ENCODE measurements around the gene SPTLC2.

SPTLC2 gene

DNA sequence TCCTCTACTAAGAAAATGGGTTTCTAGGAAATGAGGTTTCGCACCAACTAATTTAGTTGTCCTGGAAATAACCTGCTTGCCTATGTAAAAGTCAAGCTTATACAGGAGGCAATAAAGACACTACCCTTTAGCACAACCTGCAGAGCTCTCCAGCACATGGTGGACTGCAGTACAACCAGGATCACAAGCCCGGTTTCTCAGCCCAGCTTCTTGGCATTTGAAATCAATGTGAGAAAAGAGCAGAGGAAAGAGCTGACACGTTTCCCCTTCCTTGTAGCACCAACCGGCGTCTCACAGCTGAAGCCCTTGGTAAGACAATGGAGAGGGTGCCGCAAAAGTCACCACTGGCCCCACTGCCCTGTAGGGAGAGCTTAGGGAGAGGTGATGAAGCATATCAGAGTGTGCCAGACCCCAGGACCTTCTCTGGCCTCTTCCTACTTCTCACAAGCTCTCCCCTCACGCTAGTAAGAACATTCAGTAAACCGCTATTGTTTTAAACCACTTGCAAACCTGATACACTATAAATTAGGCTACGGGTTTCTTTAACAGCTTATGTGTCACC, 8.6 kb downstream of the SPTLC2 start:
- TF ChIP-seq USF1 (IDR thresholded peaks at IDR 0.05) (no peak), RAD21 (IDR thresholded peaks at IDR 0.05; ENCODE audit: low read depth) (no peak), CEBPB (IDR thresholded peaks at IDR 0.05) (no peak), YY1 (IDR thresholded peaks at IDR 0.05; ENCODE audit: low read depth) (no peak), TEAD4 (IDR thresholded peaks at IDR 0.05) (no peak), NFIC (IDR thresholded peaks at IDR 0.05) (no peak), ZBTB7A (IDR thresholded peaks at IDR 0.05; ENCODE audit: low read depth) (no peak), TCF12 (IDR thresholded peaks at IDR 0.05; ENCODE audit: low read depth) (no peak), TAF1 (IDR thresholded peaks at IDR 0.05; ENCODE audit: low read depth) (no peak), CREB1 (IDR thresholded peaks at IDR 0.05; ENCODE audit: low read depth) (no peak), EP300 (IDR thresholded peaks at IDR 0.05; ENCODE audit: borderline replicate concordance) (no peak), EGR1 (IDR thresholded peaks at IDR 0.05) (no peak), FOXM1 (IDR thresholded peaks at IDR 0.05; ENCODE audit: borderline replicate concordance, low read depth) (no peak)
- TF ChIP-seq, protein P1, sequence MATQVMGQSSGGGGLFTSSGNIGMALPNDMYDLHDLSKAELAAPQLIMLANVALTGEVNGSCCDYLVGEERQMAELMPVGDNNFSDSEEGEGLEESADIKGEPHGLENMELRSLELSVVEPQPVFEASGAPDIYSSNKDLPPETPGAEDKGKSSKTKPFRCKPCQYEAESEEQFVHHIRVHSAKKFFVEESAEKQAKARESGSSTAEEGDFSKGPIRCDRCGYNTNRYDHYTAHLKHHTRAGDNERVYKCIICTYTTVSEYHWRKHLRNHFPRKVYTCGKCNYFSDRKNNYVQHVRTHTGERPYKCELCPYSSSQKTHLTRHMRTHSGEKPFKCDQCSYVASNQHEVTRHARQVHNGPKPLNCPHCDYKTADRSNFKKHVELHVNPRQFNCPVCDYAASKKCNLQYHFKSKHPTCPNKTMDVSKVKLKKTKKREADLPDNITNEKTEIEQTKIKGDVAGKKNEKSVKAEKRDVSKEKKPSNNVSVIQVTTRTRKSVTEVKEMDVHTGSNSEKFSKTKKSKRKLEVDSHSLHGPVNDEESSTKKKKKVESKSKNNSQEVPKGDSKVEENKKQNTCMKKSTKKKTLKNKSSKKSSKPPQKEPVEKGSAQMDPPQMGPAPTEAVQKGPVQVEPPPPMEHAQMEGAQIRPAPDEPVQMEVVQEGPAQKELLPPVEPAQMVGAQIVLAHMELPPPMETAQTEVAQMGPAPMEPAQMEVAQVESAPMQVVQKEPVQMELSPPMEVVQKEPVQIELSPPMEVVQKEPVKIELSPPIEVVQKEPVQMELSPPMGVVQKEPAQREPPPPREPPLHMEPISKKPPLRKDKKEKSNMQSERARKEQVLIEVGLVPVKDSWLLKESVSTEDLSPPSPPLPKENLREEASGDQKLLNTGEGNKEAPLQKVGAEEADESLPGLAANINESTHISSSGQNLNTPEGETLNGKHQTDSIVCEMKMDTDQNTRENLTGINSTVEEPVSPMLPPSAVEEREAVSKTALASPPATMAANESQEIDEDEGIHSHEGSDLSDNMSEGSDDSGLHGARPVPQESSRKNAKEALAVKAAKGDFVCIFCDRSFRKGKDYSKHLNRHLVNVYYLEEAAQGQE (IDR thresholded peaks at IDR 0.05; ENCODE audit: low read depth), result no peak
- TF ChIP-seq, protein P2, sequence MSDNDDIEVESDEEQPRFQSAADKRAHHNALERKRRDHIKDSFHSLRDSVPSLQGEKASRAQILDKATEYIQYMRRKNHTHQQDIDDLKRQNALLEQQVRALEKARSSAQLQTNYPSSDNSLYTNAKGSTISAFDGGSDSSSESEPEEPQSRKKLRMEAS (IDR thresholded peaks at IDR 0.05), result no peak

- no peak for TF ChIP-seq TCF12 (IDR thresholded peaks at IDR 0.05; ENCODE audit: low read depth)
- TF ChIP-seq, protein P1 (IDR thresholded peaks at IDR 0.05; ENCODE audit: low read depth), result no peak
- no peak for TF ChIP-seq FOXM1 (IDR thresholded peaks at IDR 0.05; ENCODE audit: borderline replicate concordance, low read depth)
- no peak for TF ChIP-seq YY1 (IDR thresholded peaks at IDR 0.05; ENCODE audit: low read depth)
- TF ChIP-seq USF1 (IDR thresholded peaks at IDR 0.05), result no peak
- TF ChIP-seq CREB1 (IDR thresholded peaks at IDR 0.05; ENCODE audit: low read depth), result no peak
- TF ChIP-seq NFIC (IDR thresholded peaks at IDR 0.05), result no peak
- no peak for TF ChIP-seq EP300 (IDR thresholded peaks at IDR 0.05; ENCODE audit: borderline replicate concordance)
- TF ChIP-seq, protein P2 (IDR thresholded peaks at IDR 0.05), result no peak
- TF ChIP-seq TAF1 (IDR thresholded peaks at IDR 0.05; ENCODE audit: low read depth), result no peak
- no peak for TF ChIP-seq EGR1 (IDR thresholded peaks at IDR 0.05)
- TF ChIP-seq CEBPB (IDR thresholded peaks at IDR 0.05), result no peak
- no peak for TF ChIP-seq ZBTB7A (IDR thresholded peaks at IDR 0.05; ENCODE audit: low read depth)
- no peak for TF ChIP-seq TEAD4 (IDR thresholded peaks at IDR 0.05)
- TF ChIP-seq RAD21 (IDR thresholded peaks at IDR 0.05; ENCODE audit: low read depth), result no peak
These were observed 11.0 kb downstream of the SPTLC2 start for GRCh38 chr14:77605392-77605972.

DNA sequence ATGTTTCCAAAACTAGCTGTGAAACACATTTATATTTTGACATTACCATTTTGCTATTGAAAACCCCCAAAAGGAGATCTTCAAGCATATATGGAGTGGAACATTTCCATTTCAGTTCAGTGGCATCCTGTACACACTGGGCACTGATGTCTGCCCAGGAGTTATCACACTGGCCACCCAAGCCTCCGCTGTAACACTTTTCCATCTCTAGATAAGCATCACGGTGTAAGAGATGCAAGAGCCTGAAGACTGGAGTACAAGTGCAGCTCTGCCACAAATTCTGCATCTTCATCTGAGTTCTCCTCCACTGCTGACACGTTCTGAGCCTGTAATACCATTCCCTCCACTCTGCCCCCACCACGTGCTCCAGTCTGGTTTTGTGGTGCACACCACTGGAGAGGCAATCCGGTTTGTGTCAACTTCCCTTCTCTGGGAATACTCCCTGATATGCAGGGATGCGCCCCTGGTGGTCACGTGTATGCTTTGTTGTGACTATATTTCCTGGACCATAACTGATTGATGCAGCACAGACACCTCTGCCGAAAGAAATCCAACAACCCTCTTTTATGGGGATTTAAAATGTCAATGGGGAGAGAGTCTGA, 12.7 kb downstream of the SPTLC2 start:
- TF ChIP-seq FOXM1 (IDR thresholded peaks at IDR 0.05; ENCODE audit: borderline replicate concordance, low read depth) (no peak), NFIC (IDR thresholded peaks at IDR 0.05) (no peak), TAF1 (IDR thresholded peaks at IDR 0.05; ENCODE audit: low read depth) (no peak), RAD21 (IDR thresholded peaks at IDR 0.05; ENCODE audit: low read depth) (no peak), TCF12 (IDR thresholded peaks at IDR 0.05; ENCODE audit: low read depth) (no peak), CEBPB (IDR thresholded peaks at IDR 0.05) (no peak)
- TF ChIP-seq, protein P2 (IDR thresholded peaks at IDR 0.05), result no peak

- TF ChIP-seq TAF1 (IDR thresholded peaks at IDR 0.05; ENCODE audit: low read depth), result no peak
These were observed 13.4 kb downstream of the SPTLC2 start for GRCh38 chr14:77603031-77603430.

DNA sequence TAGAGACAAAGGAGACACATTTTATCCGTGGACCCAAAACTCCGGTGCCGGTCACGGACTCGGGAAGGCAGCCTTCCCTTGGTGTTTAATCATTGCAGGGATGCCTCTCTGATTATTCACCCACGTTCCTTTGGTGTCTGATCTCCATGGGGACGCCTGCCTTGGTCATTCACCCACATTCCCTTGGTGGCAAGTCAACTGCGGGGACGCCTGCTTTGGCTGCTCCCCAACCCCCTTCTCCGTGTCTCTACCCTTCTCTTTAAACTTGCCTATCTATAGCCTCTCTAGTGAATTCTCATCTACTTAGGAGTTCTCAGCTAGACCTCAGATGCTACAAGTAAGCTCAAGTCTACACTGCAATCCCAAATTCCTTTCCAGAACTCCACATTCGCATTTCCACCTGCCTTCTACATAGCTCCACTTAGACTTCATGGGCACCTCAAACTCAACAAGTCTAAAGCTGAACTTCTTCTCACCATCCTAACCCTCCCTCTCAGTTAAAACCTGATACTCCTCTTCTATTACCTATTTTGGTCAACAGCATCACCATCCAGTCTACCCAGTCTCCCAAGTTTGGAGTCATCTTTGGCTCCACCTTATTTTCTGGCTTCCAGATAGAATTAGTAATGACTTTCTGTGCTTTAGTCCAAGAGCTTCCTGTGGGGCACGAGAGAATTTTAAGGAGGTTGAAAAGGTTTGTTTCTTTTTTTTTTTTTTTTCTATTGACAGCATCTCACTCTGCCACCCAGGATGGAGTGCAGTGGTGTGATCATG, 14.4 kb downstream of the SPTLC2 start:
- TF ChIP-seq EGR1 (IDR thresholded peaks at IDR 0.05) (no peak), CREB1 (IDR thresholded peaks at IDR 0.05; ENCODE audit: low read depth) (no peak), YY1 (IDR thresholded peaks at IDR 0.05; ENCODE audit: low read depth) (no peak), TAF1 (IDR thresholded peaks at IDR 0.05; ENCODE audit: low read depth) (no peak), RAD21 (IDR thresholded peaks at IDR 0.05; ENCODE audit: low read depth) (no peak)
- TF ChIP-seq, protein P2 (IDR thresholded peaks at IDR 0.05), result no peak
